Neuron (in vitro differentiated cells): ENCODE data around the gene TMEM132C.

ENCODE experiments used
- H2AFZ ChIP-seq: one replicate; pipeline ENCODE4 v1.6.1; 2013; ENCODE audit warnings: low read depth, mild to moderate bottlenecking, inconsistent platforms, low read length, moderate library complexity
- H3K27me3 ChIP-seq: one replicate; pipeline ENCODE4 v1.6.1; 2013; ENCODE audit warnings: low read length; ENCODE audit not compliant: insufficient read depth
- H3K36me3 ChIP-seq: one replicate; pipeline ENCODE4 v1.6.1; 2013; ENCODE audit warnings: low read length; ENCODE audit not compliant: insufficient read depth
- H3K4me1 ChIP-seq: one replicate; pipeline ENCODE4 v1.6.1; 2013; ENCODE audit warnings: low read length; ENCODE audit not compliant: insufficient read depth
- H3K4me3 ChIP-seq: 2 replicates; pipeline ENCODE4 v1.5.1; 2013; ENCODE audit warnings: mild to moderate bottlenecking, low read length, moderate library complexity
- H3K9me3 ChIP-seq: one replicate; pipeline ENCODE4 v1.6.1; 2013; ENCODE audit warnings: low read length

The TMEM132C gene

DNA sequence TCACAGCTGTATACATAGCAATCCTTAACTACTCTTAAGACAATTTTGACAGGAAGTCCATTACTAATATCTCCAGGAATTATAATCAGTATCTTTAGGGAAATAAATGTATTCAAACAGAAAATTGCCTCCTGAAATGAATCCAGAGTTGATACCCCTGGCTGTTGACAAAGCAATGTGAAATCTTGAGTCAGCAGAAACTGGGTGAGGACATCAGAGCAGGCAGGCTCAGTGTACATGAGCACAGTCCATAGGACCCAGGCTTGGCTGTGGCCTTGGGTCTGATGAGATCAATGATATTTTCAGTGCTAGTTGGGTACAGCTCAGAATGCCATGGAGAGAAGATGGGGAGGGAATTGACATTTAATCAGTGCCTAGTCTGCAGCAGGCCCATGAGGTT is 405.5 kb downstream of the TMEM132C start:
- H2AFZ ChIP-seq, result no peak overlapping the region
- no peak overlapping the region for H3K4me3 ChIP-seq
- peaks cover 3% of the 10 kb centered on the region for H3K4me1 ChIP-seq
- H3K27me3 ChIP-seq, result no peaks in the 10 kb centered on the region
- H3K36me3 ChIP-seq, result no peaks in the 10 kb centered on the region
- no peaks in the 10 kb centered on the region for H3K9me3 ChIP-seq

DNA sequence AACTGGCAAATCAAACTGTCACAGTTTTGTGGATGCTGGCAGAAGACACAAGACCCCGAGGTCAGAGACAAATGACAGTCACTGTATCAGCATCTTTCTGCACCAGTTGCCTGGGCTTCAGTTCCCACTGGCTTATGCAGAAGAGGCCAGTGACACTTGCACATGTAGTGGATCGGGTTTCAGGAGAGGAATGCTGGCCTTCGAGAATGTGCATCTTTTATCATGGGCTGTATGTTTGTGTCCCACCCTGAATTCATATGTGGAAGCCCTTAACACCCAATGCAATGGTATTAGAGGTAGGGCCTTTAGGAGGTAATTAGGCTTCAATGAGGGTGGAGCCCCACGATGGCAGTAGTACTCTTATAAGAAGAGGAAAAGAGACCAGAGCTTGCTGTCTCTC is 405.9 kb downstream of the TMEM132C start:
- H3K4me1 ChIP-seq, result peaks cover 3% of the 10 kb centered on the region

DNA sequence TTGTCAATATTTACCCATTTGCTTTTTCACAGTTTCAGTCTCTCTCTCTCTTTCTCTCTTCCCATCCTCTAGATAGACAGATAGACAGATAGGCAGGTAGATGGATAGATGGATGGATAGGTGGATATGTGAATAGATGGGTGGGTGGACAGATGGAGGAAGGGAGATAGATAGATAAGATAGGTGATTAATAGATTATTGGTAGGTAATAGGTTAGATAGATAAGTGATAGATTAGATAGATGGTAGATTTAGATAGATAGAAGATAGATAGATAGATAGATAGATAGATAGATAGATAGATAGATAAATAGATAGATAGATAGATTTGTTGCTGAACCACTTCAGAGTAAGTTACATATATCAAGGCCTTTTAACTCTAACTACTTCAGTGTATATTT is 408.6 kb downstream of the TMEM132C start:
- no peaks in the 10 kb centered on the region for H3K9me3 ChIP-seq
- H3K4me1 ChIP-seq, result peaks cover 3% of the 10 kb centered on the region
- H3K4me3 ChIP-seq, result no peak overlapping the region
- no peaks in the 10 kb centered on the region for H3K36me3 ChIP-seq
- no peaks in the 10 kb centered on the region for H3K27me3 ChIP-seq
- no peak overlapping the region for H2AFZ ChIP-seq

More for the DNA sequence above, 405.9 kb downstream of the TMEM132C start:
- Histone ChIP-seq H3K4me3 (no peak overlapping the region), H2AFZ (no peak overlapping the region), H3K27me3 (no peaks in the 10 kb centered on the region), H3K36me3 (no peaks in the 10 kb centered on the region), H3K9me3 (no peaks in the 10 kb centered on the region)

DNA sequence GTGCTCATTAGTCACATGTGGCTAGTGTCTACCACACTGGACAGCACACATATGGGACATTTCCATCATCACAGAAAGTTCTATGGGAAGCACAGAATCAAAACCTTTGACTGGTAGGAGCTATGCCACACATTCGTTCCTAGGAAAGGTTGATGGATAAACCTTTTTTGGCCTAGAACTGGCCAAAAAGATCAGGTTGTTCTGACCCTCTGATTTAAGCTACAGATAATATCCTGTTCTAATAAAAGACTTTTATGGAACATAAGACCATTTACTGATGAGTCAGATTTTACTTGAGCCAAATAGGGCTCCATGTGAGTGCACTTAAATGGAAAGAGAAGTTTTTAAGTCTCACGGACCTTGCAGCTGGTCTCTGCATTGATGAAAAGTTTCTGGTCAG is 413.6 kb downstream of the TMEM132C start:
- Histone ChIP-seq H3K36me3 (no peaks in the 10 kb centered on the region), H3K27me3 (no peaks in the 10 kb centered on the region), H3K9me3 (no peaks in the 10 kb centered on the region), H3K4me1 (no peaks in the 10 kb centered on the region), H3K4me3 (no peak overlapping the region), H2AFZ (no peak overlapping the region)

DNA sequence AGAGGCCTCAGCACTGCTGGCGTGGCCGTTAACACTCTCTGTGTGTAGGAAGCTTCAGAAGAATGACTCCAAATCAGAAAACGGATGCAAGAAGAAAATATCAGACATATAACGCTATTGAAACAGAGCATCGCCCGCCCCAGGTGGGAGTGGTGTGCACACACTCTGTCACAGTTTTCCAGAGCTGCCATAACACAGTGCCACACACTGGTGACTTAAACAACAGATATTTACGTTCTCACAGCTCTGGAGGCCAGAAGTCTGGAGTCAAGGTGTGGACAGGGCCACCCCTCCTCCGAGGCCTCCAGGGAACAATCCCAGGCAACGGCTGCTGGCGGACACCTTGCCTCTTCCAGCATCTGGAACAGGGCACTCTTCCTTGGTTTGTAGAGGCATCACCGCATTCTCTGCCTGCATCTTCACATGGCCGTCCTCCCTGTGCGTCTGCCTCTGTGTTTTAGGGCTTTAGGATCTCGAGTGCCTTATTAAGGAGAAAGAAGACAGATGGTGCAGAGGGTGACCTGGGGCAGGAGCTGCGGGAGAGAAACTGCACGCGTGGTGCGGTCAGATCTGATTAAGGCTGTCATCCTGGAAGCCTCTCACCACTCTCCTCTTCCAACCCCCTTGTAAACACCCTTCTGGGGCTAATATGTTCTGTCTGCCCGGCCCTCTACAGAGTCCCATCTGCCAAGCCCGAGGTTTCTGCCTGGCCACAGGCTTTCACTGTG is 415.7 kb downstream of the TMEM132C start:
- Histone ChIP-seq H3K9me3 (no peaks in the 10 kb centered on the region), H3K27me3 (no peaks in the 10 kb centered on the region), H3K4me1 (no peaks in the 10 kb centered on the region), H3K4me3 (no peak overlapping the region), H2AFZ (no peak overlapping the region), H3K36me3 (no peaks in the 10 kb centered on the region)

DNA sequence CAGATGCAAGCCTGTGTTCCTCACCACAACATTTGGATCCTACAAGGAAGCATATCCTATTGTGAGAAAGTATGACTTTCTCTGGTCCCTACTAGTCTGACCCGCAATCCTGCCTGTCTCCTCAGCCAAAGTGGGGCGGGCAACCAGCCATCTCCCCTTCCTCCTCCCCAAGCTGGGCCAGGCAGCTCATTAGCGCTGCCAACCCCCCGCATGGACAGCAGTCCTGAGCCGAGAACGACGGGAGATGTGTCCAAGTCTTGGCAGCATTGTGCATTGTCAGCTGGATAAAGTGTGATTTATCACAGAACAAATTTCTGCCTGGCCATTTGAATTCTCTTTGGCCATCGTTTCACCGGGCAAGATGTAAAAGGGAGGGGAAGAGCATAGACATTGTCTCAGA is 417.4 kb downstream of the TMEM132C start:
- Histone ChIP-seq H3K4me3 (no peak overlapping the region), H2AFZ (no peak overlapping the region), H3K9me3 (no peaks in the 10 kb centered on the region), H3K27me3 (no peaks in the 10 kb centered on the region), H3K36me3 (no peaks in the 10 kb centered on the region), H3K4me1 (no peaks in the 10 kb centered on the region)

DNA sequence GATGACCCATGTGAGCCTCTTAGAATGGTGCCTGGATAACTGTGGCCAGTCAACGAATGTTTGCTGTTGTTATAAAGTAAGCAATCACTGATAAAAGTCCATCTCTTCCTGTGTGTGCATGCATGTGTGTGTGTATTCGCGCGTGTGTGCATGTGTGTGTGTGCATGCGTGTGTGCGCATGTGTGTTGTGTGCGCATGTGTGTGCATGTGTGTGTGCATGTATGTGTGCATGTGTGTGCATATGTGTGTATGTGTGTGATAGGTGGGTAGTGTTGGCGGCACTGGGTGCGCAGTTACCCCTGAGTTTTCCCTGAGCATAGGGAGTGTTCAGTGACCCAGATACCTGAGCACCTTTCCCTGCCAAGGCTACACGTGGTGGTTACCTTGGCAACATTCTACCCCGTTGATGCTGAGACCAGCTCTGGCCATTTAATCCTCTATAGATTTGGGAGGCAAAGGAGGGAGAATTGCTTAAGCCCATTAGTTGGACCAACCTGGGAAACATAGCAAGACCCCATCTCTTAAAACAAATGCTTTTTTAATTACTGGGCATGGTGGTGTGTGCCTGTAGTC is 419.0 kb downstream of the TMEM132C start:
- Histone ChIP-seq H3K4me1 (no peaks in the 10 kb centered on the region), H3K36me3 (no peaks in the 10 kb centered on the region), H3K4me3 (no peak overlapping the region), H3K9me3 (no peaks in the 10 kb centered on the region), H3K27me3 (no peaks in the 10 kb centered on the region), H2AFZ (no peak overlapping the region)

DNA sequence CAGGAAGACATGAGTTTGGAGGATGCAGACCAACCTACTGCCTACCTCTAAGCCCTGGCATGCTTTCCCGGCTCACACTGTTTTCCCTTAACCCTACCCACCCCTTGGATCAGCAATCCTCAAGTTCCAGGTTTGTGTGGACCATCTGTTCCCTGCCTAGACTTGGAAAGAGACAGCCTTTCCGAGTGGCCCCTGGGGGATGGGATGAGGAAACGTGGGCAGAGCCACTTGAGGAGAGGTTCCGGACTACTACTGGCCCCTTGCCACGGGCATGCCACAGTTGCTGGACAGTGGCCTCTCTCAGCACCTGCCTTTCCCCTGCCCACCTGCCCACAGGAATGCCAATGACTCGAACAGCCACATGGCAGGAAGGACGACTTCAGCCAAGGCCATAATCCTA is 420.9 kb downstream of the TMEM132C start:
- Histone ChIP-seq H3K36me3 (no peaks in the 10 kb centered on the region), H2AFZ (no peak overlapping the region), H3K4me3 (no peak overlapping the region), H3K27me3 (no peaks in the 10 kb centered on the region), H3K4me1 (no peaks in the 10 kb centered on the region), H3K9me3 (no peaks in the 10 kb centered on the region)

DNA sequence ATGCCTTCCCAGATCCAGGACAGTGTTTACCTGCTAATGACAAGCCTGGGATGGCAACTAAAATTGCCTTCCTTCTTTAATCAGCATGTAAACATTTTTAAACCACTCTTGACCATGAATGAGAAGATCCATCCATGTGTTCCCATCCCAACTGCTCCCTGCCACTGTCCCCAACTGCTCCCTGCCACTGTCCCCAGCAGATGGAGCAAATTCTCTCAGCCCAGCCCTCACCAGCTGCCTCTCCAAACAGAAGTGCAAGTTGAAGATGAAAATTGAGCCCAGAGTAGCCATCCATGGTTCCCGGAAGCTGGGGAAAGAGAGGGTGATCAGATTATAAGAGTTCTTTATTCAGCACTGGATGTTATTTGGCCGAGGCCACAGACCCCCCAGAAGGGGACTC is 423.7 kb downstream of the TMEM132C start:
- H3K4me1 ChIP-seq, result no peaks in the 10 kb centered on the region
- H3K27me3 ChIP-seq, result no peaks in the 10 kb centered on the region
- H3K4me3 ChIP-seq, result no peak overlapping the region
- no peak overlapping the region for H2AFZ ChIP-seq
- H3K36me3 ChIP-seq, result no peaks in the 10 kb centered on the region
- H3K9me3 ChIP-seq, result no peaks in the 10 kb centered on the region

DNA sequence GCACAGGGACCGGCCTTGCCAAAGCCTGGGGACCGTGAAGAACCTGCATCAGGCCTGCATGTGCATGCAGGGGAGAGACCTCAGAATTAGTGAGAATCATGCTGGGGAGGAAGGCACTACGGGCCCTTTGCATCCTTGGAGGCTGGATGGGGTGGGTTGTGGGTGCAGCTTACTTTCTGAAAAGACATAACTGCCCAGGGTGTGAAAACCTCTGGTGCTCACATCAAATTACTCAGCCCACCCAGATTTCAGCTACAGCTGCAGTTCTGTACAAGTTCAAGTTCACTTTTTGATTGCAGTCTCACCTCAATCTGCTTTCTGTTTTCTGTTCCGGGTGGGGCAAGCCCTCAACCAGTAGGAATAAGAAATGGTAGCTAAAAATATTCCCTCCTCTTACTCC is 426.1 kb downstream of the TMEM132C start:
- H2AFZ ChIP-seq, result no peak overlapping the region
- no peaks in the 10 kb centered on the region for H3K27me3 ChIP-seq
- no peaks in the 10 kb centered on the region for H3K36me3 ChIP-seq
- no peak overlapping the region for H3K4me3 ChIP-seq
- no peaks in the 10 kb centered on the region for H3K9me3 ChIP-seq
- H3K4me1 ChIP-seq, result no peaks in the 10 kb centered on the region

DNA sequence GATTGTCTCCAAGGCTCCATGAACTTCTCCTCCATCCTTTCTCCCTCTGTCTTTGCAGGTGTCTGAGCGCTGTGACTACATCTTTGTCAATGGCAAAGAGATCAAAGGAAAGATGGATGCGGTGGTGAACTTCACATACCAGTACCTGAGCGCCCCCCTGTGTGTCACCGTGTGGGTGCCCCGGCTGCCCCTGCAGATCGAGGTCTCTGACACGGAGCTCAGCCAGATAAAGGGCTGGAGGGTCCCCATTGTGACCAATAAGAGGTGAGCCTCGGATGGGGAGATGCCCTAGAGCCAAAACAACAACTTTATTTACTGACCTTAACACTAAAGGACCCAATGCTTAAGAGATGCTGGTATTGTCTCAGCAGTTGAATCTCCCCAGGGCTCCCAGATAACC is 426.8 kb downstream of the TMEM132C start:
- H3K4me3 ChIP-seq, result no peak overlapping the region
- H3K9me3 ChIP-seq, result no peaks in the 10 kb centered on the region
- H3K27me3 ChIP-seq, result no peaks in the 10 kb centered on the region
- no peak overlapping the region for H2AFZ ChIP-seq
- H3K4me1 ChIP-seq, result no peaks in the 10 kb centered on the region
- H3K36me3 ChIP-seq, result no peaks in the 10 kb centered on the region

DNA sequence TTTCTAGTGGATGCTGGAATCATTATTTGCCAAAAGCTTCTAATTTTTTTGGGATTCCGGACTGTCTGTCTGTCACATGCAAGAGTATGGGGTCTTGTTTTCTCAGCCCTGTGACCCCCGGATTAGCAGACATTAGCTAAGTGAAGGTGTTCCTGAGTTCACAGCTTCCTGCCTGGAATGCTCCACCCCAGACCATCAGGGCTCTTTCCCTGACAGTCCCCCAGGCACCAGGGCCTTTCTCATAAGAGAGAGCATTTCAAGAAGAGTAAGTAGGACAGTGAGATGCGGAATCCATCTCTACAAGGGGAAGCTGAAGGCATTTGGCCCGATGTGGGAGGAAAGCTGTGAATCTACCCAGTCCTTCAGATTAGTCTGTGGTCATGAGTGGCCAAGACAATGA is 427.5 kb downstream of the TMEM132C start:
- Histone ChIP-seq H2AFZ (no peak overlapping the region), H3K9me3 (no peaks in the 10 kb centered on the region), H3K27me3 (no peaks in the 10 kb centered on the region), H3K4me1 (no peaks in the 10 kb centered on the region), H3K36me3 (no peaks in the 10 kb centered on the region), H3K4me3 (no peak overlapping the region)

DNA sequence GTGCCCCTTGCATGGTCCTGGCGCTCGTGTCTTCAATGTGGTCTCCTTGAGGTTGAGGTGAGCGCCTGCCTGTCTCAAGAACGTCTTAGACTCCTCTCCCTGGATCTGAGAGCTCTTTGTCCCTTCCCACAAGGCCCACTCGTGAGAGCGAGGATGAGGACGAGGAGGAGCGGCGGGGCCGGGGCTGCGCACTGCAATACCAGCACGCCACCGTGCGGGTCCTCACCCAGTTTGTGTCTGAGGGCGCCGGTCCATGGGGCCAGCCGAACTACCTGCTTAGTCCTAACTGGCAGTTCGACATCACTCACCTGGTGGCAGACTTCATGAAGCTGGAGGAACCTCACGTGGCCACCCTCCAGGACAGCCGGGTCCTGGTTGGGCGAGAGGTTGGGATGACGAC is 428.7 kb downstream of the TMEM132C start:
- no peaks in the 10 kb centered on the region for H3K9me3 ChIP-seq
- H2AFZ ChIP-seq, result no peak overlapping the region
- H3K27me3 ChIP-seq, result no peaks in the 10 kb centered on the region
- no peaks in the 10 kb centered on the region for H3K4me1 ChIP-seq
- H3K4me3 ChIP-seq, result no peak overlapping the region
- no peaks in the 10 kb centered on the region for H3K36me3 ChIP-seq
